Measurements from ENCODE around the gene SNRNP40.
"Not testable (repeated sequence)": the region's sequence is repeated elsewhere in the genome, so short reads cannot be mapped to it uniquely, and the experiment has no call there.

SNRNP40 gene

GRCh38 chr1:31295874-31296485, 608 bp downstream of the SNRNP40 start:
- DNase-seq: no peak
- intact Hi-C loops (cut with DNase I): no loop called here

- intact Hi-C loops (cut with DNase I): no loop called here
- no peak for DNase-seq
These were observed 7.6 kb downstream of the SNRNP40 start for GRCh38 chr1:31289021-31289420.

DNA sequence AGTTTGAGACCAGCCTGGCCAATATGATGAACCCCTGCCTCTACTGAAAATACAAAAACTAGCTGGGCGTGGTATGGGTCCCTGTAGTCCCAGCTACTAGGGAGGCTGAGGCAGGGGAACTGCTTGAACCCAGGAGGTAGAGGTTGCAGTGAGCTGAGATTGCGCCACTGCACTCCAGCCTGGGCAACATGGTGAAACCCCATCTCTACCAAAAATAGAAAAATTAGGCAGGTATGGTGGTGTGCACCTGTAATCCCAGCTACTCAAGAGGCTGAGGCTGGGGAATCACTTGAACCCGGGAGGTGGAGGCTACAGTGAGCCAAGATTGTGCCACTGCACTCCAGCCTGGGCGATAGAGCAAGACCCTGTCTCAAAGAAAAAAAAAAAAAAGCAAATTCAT, 8.8 kb downstream of the SNRNP40 start:
- DNase-seq: peak in 8 of 42 donors; percentile 19 to 71 (median 45)
- intact Hi-C loops (cut with DNase I): not testable (repeated sequence)

DNA sequence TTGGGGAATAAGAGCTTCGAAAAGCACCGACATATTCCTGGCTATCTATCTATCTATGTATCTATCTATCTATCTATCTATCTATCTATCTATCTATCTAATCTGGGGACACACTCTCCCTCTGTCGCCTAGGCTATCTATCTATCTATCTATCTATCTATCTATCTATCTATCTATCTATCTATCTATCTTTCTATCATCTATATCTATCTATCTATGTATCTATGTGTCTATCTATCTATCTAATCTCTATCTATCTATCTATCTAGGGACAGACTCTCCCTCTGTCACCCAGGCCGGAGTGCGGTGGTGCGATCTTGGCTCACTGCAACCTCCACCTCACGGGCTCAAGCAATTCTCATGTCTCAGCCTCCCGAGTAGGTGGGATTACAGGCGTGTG, 14.2 kb downstream of the SNRNP40 start:
- DNase-seq; intact Hi-C loops (cut with DNase I): not testable (repeated sequence)

DNA sequence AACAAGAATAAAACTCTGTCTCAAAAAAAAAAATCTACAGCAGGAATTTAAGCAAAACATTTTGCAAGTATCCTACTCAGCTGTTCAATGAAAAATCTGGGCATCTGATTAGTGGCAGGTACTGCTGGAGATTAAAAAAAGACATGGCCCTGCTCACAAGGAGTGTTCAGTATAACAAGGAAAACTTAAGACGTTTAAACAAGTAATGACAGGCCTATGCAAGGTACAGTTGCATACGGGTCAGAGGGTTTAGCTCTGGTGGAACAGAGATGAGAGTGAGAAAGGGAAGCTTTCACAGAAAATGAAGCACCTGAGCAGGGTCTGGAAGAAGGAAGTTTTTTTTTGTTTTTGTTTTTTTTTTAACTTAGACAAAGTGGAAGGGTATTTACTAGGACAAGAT, 23.0 kb downstream of the SNRNP40 start:
- no peak for DNase-seq
- intact Hi-C loops (cut with DNase I): no loop called here

DNA sequence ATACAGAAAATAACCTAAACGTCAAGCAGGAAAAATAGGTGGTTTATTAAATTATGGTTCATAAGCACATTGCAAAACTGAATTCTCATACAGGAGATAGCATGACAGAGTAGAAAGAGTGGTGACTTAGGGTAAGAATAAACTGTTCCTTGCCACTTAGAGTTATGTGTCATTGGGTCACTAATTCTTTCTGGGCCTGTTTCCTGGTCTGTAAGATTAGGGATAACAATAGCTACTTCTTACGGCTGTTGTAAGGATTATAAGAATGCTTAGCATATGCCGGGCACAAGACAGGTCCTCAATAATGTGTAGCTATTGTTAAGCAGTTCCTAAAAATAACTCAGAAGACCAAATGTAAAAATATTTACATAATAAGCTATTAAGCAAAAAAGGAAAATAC, 24.2 kb downstream of the SNRNP40 start:
- intact Hi-C loops (cut with DNase I): no loop called here
- no peak for DNase-seq

- peak in 26 of 42 donors; percentile 10 to 84 (median 42) for DNase-seq
These were observed 30.0 kb downstream of the SNRNP40 start for GRCh38 chr1:31266547-31266946.

DNA sequence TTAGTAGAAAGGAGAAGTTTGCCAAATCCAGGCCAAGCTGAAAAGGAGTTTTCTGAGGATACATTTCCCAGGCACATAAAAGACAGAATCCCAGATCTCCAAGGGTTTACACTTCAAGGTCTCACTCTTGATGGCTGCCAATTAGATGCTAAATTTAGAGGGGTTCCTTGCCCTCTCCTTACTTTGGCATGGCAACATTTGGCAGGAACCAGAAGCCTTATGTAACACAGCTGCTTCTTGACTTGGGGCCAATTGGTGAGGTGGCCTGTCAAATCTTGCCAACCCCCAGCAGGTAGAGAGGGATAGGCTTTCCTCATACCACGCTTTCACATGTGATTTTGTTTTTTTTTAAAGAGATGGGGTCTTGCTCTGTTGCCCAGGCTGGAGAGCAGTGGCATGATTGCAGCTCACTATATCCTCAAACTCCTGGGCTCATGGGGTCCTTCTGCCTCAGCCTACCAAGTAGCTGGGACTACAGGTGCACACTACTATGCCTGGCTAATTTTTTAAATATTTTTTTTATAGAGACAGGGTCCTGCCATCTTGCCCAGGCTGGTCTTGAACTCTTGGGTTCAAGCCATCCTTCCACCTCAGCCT, 31.7 kb downstream of the SNRNP40 start:
- DNase-seq: peak in 1 of 42 donors; percentile 2
- intact Hi-C loops (cut with DNase I): no loop called here

More at GRCh38 chr1:31266547-31266946, 30.0 kb downstream of the SNRNP40 start:
- intact Hi-C loops (cut with DNase I): no loop called here

- no peak for DNase-seq
- intact Hi-C loops (cut with DNase I): no loop called here
These were observed 33.2 kb downstream of the SNRNP40 start for GRCh38 chr1:31263408-31263807.

DNA sequence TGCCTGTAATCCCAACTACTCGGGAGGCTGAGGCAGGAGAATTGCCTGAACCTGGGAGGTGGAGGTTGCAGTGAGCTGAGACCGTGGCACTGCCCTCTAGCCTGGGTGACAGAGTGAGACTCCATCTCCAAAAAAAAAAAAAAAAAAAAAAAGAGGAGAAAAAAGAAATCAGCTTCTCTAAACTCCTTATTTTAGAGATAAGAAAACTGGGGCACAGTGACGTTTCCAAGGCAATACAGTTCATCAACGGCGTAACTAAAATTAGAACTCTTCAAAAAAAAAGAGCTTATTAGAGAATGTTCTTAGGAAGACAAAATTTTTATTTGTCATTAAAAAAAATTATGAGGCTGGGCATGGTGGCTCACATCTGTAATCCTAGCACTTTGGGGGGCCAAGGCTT, 34.2 kb downstream of the SNRNP40 start:
- not testable (repeated sequence) for DNase-seq

GRCh38 chr1:31261916-31262315, 34.7 kb downstream of the SNRNP40 start:
- intact Hi-C loops (cut with DNase I): no loop called here
- no peak for DNase-seq

More for the DNA sequence above, 34.2 kb downstream of the SNRNP40 start:
- intact Hi-C loops (cut with DNase I): not testable (repeated sequence)

DNA sequence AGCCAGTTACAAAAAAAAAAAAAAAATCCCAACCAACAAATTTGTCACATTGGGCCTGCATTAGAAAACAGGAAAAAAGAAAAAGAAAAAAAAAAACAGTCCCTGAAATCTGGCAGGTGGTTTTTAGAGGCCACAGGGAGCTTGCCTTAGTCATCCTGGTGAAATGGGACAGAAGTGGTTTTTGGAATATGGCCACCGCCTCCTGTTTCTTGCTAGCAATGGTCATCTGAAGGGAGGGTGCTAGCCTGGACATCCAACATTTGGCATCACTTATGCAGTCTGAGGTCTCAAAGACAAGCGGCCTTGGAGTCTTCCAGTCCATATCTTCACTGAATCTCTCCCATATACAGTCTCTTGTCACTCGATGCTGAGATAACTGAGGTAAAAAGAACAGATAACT, 36.8 kb downstream of the SNRNP40 start:
- DNase-seq: no peak
- intact Hi-C loops (cut with DNase I): no loop called here

- DNase-seq: no peak
- intact Hi-C loops (cut with DNase I): no loop called here
These were observed 38.0 kb downstream of the SNRNP40 start for GRCh38 chr1:31258581-31258980.

- no peak for DNase-seq
- intact Hi-C loops (cut with DNase I): no loop called here
These were observed 39.4 kb downstream of the SNRNP40 start for GRCh38 chr1:31257213-31257612.

- no peak for DNase-seq
- intact Hi-C loops (cut with DNase I): no loop called here
These were observed 46.7 kb downstream of the SNRNP40 start for GRCh38 chr1:31249854-31250253.

DNA sequence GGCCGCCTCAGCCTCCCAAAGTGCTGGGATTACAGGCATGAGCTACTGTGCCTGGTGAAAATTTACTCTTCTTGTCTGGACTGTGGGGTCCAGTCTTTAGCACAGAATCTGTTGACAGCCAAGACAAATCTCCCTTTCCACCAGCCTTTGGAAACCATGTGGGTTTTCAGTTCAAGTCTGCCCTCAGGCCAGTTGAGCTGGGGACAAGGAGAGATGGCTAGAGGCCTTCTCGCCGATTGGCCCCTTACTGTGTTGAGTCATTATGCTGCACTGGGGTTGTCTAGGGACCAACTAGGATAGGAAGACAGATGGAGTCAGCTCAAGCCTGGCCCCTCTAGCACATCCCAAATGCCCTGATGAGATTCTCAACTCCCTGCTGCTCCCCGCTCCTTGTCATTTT, 48.3 kb downstream of the SNRNP40 start:
- DNase-seq: no peak
- intact Hi-C loops (cut with DNase I): no loop called here

GRCh38 chr1:31244326-31244725, 52.3 kb downstream of the SNRNP40 start:
- DNase-seq: no peak
- intact Hi-C loops (cut with DNase I): no loop called here

GRCh38 chr1:31243501-31244286, 52.9 kb downstream of the SNRNP40 start:
- no peak for DNase-seq
- intact Hi-C loops (cut with DNase I): no loop called here

DNA sequence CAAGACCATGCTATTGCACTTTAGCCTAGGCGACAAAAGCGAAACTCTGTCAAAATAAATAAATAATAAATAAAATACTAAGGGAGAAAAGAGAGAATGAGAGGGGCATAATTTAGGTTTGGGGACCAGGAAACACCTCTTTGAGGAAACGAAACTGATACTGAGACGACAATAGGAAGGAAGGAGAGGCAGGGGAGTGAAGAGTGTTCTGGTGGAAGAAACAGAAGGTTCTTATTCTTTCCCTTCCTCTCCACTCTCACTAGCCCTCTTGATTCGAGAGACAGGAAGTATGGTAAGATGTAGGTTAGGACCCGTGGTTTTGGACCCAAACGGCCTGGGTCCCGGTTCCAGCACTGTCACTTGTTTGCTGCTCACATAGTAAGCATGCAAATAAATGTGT, 55.3 kb downstream of the SNRNP40 start:
- no peak for DNase-seq
- intact Hi-C loops (cut with DNase I): no loop called here

DNA sequence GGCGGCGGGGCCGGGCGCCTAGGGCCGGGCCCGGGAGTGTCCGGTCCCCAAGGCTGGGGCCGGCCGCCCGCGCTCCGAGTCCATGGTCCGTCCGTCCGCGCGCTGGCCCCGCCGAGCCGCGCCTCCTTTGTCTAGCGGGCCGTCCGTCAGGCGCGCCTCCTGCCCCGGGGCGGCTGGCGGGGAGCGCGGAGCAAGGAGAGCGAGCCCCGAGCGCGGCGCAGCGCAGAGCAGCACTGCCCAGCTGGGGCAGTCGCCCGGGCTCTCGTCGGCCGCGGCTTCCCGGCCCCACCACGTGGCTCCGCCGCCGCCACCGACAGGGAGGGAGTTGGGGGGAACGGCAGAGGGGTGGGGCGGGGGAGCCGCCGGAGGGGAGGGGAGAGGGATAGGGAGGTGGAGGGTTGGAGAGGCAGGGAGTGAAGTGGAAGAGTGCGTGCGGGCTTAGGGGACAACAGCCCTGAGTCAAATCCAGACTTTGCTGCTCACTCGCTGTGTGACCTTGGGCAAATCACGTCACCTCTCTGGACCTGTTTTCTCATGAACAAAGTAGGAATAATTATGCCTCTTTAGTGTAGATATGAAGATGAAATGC, 56.8 kb downstream of the SNRNP40 start, which contains the start of gene NKAIN1:
TSS of gene NKAIN1 (minus strand) at position 235 of the 589 bp plus-strand sequence. CDS start 340 bp downstream, outside the sequence.
- peak in 35 of 42 donors; percentile 15 to 83 (median 57) for DNase-seq
- intact Hi-C loops (cut with DNase I): loop anchor here (5.0 kb wide), 1 partner anchor 57 kb away; no protein-coding TSS in a partner anchor
